ENCODE data around the gene RIIAD1.

Gene RIIAD1

DNA sequence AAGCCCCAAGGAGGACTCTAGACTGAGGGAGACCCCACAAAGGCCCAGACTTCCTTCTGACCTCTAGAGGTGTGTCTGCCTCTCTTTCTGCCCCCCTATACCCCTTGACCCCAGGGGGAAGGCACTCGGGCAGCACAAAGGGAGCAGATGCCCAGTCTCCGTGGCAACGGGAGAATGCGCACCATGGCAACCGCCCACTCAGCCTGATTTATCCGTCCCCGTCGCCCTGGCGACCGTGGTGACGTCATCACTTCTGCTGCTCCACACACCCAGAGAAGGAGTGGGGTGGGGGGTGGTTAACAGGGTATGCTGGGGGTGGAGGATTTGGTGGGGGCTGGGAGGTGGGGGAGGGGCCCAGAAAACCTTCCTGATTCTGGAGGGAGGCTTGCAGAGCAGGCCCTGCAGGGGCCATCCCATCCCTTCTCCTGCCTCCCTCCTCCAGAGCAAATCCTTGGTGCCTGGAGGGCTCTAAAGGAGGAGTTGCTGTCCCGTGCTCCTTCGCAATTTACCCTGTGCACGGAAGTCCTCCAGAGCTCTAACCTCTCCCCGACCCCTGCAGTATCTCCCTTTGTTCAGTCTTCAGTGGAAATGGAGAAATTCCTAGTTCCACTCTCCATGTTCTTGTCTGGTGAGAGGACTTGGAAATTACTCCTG is 11.0 kb upstream of the RIIAD1 start:
- no peak overlapping the region for H3K4me3 ChIP-seq (ENCODE audit: low read length)
- DNase-seq (ENCODE audit: low read depth): peak; percentile 29
- TF ChIP-seq, protein P1, sequence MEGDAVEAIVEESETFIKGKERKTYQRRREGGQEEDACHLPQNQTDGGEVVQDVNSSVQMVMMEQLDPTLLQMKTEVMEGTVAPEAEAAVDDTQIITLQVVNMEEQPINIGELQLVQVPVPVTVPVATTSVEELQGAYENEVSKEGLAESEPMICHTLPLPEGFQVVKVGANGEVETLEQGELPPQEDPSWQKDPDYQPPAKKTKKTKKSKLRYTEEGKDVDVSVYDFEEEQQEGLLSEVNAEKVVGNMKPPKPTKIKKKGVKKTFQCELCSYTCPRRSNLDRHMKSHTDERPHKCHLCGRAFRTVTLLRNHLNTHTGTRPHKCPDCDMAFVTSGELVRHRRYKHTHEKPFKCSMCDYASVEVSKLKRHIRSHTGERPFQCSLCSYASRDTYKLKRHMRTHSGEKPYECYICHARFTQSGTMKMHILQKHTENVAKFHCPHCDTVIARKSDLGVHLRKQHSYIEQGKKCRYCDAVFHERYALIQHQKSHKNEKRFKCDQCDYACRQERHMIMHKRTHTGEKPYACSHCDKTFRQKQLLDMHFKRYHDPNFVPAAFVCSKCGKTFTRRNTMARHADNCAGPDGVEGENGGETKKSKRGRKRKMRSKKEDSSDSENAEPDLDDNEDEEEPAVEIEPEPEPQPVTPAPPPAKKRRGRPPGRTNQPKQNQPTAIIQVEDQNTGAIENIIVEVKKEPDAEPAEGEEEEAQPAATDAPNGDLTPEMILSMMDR (conservative IDR thresholded peaks at IDR 0.05; ENCODE audit: low read length): no peak

DNA sequence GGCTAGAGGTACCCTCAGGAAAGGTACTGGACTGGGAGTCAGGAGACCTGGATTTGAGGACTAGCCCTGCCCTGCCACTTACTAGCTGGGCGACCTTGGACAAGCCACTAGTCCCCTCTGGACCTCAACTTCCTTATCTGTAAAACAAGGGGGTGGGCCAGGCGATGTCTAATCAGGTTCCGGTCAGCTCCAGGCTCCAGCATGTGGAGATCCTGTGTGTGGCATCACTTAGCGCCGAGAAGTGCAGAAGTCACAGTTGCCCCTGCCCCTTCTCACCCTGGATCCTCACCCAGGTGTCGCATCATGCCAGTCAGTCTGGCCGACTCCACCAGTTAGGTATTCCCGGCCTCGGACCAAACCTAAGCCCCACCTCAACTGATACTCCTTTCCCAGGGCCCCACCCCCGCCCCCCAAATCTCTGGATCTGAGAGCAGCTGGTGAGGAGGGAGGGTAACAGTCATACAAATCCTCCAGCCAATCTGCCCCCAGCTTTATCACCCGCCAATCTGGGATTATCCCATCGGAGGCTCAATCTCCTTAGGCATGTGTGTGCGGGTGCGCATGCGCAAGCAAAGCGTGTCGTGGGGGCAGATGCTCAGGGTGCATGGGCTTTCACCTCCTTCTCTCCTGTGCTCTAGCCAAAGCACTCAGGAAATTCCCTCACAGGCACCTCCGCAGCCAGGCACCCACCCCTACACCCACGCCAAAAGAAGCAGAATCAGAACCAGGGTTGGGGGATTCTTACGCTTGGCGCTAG is 10.1 kb upstream of the RIIAD1 start:
- H3K4me3 ChIP-seq (ENCODE audit: low read length): no peak overlapping the region
- TF ChIP-seq, protein P1 (conservative IDR thresholded peaks at IDR 0.05; ENCODE audit: low read length): no peak
- DNase-seq (ENCODE audit: low read depth): no peak

DNA sequence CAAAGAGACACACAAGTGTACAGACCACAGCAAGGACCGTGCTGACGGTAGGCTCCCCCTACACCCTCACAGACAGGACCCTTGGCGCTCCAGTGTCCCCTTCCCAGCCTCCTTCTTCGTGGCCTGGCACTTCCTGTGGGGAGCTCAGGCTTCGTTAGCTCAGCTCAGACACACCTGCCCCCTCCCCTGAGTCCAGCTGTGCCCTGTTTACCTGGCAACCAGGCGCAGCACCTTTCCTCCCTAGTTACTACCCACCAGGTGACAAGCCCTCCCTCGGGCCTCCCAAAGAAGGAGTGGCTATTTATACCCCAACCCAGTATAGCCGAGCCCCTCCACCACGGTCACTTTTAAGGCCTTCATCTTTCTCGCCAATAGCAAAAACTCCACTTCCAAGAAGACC is 9.4 kb upstream of the RIIAD1 start:
- TF ChIP-seq, protein P1 (conservative IDR thresholded peaks at IDR 0.05; ENCODE audit: low read length): no peak
- H3K4me3 ChIP-seq (ENCODE audit: low read length): no peak overlapping the region
- DNase-seq (ENCODE audit: low read depth): no peak

DNA sequence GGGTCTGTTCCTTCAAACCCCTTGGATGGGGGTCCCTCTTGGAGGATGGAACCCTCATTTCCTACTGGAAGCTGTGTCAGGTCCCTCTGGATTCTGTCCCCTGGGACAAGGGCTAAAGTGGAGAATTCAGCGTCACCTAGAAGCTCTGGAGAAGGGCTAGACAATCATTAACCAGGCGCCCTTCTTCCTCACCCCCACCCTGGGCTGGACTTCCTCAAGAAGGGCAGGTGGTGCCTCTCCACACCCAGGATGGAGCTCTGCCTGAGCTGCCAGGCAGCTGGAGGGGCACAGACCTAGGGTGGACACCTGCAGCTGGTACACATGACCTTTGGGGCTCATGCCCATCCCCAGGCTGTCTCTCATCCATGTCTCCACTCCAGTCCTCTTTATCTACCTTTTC is 8.3 kb upstream of the RIIAD1 start:
- TF ChIP-seq, protein P1 (conservative IDR thresholded peaks at IDR 0.05; ENCODE audit: low read length): no peak
- no peak overlapping the region for H3K4me3 ChIP-seq (ENCODE audit: low read length)
- DNase-seq (ENCODE audit: low read depth): no peak

DNA sequence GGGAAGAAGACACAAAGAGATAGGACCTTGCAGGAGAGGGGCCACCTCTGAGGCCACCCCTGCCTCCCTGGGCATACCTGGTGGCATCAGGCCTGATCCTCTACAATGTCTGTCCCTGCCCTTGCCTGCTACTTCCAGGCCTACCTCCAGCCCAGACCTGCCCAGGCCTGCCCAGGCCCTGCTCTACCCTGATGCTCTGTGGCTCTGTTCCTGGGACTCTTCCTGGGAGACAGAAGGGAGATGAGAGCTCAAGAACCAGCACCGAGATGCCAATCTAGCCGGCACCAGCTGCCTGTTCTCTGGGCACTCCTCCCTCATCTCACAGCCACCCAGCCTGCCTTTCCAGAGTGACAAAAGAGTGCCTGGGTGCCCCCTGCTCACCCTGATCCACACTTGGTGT is 7.4 kb upstream of the RIIAD1 start:
- TF ChIP-seq, protein P1 (conservative IDR thresholded peaks at IDR 0.05; ENCODE audit: low read length): no peak
- no peak for DNase-seq (ENCODE audit: low read depth)
- H3K4me3 ChIP-seq (ENCODE audit: low read length): no peak overlapping the region

DNA sequence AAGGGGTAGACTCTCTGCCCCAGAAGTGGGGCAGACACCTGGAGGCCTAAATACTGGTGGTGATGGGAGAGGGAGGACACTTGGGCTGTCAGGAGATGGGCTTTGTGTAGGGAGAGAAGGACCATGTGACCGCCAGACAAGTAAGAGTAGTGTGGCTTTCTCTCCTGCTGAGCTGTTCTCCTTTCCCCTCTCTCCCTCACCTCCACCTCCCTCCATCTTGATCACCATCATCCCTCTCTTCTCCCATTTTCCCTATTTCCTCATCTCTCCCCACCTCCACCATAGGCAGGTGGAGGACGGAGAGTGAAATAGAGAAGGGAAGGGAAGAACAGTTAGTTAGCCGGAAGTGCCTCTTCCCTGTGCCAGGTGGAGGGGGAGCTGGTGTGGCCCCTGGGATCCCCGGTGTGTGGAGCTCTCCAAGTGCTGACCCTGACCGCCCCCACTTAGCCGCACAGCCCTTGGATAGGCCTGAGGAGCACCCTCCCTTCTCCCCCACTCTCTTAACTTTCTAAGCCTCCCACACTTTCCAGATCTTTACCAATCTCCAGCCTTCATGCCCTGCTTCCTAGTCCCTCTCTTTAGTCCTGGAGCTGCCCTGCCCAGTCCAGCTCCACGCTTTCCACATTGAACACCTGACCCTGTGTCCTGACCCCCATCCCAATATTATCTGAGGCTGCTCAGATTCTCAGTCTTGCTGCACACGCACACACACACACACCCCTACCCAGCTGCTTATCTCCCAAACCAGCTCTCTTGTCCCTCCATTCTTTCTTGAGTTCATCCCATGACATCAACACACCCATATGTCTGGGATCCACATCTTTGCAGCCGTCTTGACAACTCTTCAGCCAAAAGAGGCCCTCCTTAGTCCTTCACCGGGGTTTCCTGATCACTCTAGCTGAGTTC is 6.2 kb upstream of the RIIAD1 start:
- TF ChIP-seq, protein P1 (conservative IDR thresholded peaks at IDR 0.05; ENCODE audit: low read length): no peak
- H3K4me3 ChIP-seq (ENCODE audit: low read length): no peak overlapping the region
- no peak for DNase-seq (ENCODE audit: low read depth)
